Activated naive CD4-positive, alpha-beta T cell treated with Interleukin-2 at 50 U/mL for 16 hours (primary cell): ENCODE results near the gene GYS1.

Experiments used
- DNase-seq: peaks from one replicate; pipeline ENCODE4 v3.0.0-alpha.2; 2020

Gene GYS1

DNA sequence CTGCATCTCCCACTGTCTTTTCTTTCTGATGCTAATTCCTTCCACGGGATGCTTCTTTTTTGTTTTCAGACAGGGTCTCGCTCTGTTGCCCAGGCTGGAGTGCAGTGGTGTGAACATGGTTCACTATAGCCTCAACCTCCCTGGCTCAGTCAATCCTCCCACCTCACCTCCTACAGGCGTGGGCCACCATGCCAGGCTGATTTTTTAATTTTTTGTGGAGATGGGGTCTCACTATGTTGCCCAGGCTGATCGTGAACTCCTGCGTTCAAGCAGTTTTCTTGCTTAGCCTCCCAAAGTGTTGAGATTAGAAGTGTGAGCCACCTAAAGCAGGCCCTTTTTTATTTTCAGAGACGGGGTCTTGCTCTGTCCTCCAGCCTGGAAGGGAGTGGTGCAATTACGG, 4.8 kb downstream of the GYS1 start:
- no peak for DNase-seq

DNA sequence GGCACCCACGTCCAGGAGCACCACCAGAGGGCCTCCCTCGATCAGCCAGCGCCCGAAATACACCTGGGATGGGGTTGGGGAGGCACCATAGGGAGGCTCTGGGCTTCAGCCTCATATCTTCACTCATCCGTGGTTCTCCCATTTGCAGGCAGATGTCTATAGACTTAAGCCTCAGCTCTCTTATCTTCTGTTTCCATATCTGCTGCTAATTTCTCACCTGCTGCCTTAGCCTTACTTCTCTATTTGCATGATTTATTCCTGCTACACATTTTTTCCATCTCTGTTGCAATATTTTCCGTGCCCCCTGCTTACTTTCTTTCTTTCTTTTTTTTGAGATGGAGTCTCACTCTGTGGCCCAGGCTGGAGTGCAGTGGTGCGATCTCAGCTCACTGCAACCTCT, 5.8 kb downstream of the GYS1 start:
- DNase-seq, result no peak

DNA sequence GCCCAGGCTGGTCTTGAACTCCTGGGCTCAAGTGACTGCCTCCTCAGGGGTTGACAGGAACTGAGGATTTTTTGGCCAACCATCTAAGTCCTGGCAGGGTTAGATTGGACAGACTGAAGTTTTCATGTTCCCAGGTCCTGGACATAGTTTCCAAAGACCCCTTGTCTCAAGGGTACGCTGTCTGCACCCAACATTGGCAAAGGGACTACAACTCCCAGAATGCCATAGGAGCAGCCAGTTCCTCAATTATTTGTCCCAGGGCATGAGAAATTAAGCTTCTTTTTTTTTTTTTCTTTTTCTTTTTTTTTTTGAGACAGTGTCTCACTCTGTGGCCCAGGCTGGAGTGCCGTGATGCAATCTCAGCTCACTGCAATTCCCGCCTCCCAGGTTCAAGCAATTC, 6.9 kb downstream of the GYS1 start:
- no peak for DNase-seq

DNA sequence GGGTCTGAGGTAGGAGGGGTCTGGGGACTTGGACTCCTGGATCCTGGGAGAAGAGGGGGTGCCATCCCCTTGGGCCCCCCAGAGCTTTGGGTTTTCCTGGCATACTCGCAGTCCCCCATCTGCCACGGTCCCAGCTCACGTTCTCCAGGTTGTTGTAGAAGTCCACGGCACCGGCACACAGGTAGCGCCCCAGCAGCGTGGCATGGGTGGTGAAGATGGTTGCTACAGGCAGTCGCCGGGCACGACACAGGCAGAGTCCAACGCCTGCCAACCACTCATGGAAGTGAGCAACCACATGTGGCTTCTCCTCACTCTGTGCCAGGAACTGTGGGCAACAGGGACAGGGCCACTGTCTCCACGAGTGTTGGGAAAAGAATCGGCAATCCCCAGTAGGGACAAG, 7.4 kb downstream of the GYS1 start:
- DNase-seq, result no peak

DNA sequence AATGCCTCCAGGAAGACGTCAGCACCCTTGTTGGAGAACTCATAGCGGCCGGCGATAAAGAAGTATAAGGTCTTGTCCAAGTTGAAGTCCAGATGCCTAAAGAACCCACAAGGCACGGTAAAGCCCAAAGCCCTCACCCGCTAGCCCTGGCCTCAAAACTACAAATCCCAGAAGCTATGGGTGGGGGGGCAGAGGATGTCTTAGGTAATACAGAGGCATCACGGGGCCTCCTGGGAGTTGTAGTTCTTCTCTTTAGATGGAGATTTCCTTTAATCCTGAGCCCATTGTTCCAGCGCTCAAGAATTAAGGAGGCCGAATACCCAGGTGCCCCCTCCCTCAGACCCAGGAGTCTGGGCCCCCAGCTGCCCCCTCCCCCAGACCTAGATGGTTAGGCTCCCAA, 10.8 kb downstream of the GYS1 start:
- no peak for DNase-seq

DNA sequence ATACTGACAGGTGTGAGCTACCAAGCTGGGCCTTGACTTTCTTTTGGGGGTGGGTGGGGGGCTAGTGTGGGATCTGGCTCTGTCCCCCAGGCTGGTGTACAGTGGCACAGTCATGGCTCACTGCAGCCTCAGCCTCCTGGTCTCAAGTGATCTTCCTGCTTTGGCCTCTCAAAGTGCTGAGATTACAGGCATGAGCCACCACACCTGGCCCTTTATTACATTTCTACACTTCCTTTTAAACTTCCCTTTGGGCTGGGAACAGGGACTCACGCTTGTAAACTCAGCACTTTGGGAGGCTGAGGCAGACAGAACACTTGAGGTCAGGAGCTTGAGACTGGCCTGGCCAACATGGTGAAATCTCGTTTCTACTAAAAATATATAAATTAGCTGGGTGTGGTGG, 16.0 kb downstream of the GYS1 start:
- DNase-seq, result no peak

DNA sequence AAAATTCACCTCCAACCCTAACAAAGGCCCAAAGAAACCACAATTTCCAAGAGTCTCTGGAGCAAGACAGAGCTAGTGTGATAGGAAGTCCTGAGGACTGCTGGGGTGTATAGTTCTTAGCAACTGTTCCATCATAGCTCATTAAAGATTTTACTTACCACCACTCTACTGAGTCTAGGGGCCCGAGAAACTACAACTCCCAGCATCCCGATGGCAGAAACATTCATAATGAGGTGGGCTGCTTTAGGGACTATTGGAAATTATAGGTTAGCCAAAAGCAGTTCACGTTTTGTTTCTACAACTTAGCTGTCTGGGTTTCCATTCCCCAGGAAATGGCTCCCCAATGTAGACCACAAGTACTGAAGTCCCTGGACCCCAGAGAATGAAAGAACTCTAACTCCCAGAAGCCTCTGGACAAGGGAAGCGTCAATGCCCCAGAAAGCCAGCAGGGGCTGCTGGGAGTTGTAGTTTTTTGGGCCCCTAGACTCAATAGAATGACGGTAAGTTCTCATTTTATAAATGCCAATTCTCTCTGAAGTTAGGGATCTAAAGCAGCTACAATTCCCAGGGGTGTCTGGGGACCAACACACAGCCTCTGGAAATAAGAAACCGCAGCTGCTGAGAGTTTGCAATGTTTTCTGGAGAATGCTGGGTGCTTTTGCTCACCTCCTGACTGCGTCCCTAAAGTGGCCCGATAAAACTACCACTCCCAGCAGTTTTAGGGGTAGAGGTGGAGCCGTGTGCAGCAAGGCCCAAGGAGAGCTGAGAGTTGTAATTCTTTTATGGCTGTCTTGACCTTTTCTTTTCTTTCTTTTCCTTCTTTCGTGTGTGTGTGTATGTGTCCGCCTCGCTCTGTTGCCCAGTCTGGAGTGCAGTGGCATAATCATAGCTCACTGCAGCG, 16.9 kb downstream of the GYS1 start:
- DNase-seq, result peak; percentile 41

DNA sequence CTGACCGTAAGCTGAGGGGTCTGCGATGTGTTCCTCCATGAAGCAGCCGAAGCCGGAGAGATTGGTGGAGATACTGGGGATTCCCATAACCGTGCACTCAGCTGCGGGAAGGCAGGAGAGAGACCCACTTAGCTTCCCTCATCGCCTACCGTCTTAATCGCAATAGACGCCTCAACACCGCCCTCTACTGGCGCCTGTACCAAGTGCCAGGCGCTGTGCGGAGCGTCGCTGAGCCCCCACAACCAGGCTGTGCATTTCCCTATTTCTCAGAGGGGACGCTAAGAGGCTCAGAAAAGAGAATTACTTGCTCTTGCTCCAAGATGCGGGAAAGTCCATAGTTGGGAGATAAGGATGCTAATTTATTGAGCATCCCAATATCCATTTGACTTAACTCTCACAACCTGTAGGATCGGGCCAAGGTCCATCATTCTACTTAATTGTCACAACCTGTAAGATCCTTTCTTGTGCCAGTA, 22.1 kb downstream of the GYS1 start:
- peak; percentile 83 for DNase-seq

DNA sequence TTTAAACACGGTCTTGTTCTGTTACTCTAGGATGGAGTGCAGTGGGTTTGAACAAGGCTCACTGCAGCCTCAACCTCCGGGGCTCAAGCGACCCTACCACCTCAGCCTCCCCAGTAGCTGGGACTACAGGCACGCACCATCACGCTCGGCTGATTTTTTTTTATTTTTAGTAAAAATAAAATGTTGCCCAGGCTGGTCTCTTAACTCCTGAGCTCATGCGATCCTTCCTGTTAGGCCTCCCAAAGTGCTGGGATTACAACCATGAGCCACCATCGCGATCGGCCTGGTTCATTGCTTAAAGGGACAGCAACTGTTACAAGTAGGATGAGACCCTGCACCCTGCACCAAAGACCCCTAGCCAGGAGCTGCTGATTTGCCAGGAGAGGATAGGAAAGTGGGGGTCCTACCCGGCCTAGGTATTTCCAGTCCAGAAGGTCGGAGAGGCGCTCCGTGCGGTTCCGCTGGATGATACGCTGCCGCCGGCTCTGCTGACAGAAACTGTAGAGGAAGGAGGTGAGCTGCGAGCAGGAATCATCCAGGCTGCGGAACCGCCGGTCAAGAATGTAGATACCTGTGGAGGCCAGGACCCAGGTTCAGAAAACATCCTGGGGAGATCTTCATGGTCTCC, 22.9 kb downstream of the GYS1 start:
- no peak for DNase-seq

DNA sequence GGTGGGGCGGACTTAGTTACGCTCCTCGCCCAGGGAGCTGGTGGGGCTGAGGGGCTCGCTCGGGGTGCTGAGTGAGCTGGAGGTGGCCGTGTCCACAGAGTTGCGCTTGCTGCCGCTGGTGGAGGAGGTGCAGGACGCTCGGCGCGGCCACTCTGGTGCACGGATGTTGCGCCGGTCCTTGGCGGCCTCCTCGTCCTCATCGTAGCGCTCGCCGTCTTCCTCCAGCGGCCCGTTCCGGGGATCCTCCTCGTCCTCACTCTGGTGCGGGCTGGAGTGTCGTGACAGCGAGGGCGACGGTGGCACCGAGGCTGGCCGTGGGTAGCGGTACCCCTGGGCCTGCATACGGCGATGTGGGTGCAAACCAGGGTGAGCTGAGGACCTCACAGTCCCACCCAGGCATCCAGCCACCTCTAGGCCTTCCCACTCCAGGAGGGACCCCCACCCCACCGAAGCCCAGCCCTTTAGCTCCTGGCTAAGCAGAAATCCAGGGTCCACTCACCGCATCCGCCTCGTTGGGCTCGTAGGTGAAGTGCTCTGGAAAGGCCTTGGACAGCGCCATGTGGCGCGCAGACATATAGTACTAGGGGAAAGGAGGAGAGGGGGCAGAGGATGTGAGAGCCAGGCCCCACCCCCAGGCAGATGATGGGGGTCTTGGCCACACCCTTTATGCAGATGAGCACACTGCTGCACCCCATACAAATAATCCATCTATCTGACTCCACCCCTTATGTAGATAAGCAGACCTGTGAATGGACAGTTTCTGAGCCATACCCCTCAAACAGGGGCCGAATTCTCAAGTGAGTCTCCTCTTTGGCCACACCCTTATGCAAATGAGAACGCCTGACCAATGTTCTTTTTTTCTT, 23.6 kb downstream of the GYS1 start:
- DNase-seq, result no peak

DNA sequence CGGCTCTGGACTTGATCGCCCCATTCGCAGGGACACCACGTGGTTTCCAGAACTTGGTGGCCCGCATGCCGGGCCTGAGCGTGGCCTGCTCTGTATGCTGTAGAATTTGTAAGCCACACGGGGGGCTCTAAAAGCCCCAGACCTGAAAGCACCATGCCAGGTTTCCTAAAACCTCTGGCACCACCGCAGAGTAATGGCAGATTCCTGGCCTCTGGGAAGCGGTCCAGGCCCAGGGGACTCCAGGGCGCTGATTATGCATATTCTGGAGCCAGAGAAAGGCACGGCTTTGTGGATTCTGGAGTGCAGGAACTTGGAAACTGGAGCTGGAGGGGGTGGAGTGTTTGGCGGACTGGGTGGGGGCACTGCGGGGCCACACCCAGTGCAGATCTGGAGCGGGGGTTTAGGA, 24.3 kb downstream of the GYS1 start:
- no peak for DNase-seq

DNA sequence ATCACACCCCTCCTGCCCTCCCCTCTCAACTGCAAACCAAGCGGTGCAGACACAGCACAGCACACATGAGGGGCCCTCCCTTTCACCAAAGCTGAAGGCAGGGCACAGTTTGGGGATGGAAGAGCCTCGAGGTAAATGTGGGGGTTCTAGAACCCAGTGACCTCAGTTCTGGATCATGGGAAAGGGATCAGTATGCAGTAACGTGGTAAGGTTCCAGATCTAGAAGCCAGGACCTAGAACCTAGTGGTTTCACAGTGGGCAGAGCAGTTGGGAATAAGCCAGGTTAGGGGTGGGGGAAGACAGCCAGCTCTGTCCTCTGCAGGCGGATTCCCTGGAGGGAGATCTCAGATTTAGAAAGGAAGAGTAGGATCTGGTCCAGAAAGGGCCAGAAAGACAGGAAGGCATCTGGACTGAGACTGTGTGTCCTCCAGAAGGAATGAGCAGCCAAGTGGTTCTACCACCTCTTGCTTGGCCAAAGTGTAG, 24.9 kb downstream of the GYS1 start:
- no peak for DNase-seq

DNA sequence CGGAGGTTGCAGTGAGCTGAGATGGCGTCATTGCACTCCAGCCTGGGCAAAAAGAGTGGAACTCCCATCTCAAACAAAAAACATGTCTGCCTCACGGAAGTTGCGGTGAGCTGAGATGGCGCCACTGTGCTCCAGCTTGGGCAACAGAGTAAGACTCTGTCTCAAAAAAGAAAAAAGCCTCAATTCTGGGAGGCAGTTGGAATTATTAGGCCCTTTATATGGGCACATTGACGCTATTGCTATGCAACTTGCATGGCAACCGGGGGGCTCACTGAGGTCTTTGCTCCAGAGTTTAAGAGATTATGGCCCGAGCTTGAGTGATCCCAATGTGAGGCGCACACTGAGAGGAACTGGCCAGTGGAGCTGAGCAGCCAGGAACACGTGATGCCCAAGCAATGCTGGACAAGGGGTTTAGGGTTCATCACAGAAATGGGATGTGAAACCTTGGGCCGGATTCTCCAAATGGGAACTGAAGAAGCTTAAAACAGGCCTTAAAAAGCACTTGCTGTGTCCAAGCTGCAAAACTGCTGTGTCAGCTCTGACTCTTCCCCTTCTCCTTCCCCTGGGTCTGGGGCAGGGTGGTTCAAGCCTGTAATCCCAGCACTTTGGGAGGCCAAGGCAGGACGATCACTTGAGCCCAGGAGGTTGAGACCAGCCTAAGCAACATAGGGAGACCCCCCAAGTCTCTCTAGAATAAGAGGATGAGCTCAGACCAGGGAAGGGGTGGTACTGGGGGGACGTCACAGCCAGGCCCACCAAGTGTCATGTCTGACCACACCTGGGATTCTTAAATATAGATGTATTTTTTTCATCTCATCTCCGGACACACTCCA, 25.5 kb downstream of the GYS1 start:
- DNase-seq, result no peak

DNA sequence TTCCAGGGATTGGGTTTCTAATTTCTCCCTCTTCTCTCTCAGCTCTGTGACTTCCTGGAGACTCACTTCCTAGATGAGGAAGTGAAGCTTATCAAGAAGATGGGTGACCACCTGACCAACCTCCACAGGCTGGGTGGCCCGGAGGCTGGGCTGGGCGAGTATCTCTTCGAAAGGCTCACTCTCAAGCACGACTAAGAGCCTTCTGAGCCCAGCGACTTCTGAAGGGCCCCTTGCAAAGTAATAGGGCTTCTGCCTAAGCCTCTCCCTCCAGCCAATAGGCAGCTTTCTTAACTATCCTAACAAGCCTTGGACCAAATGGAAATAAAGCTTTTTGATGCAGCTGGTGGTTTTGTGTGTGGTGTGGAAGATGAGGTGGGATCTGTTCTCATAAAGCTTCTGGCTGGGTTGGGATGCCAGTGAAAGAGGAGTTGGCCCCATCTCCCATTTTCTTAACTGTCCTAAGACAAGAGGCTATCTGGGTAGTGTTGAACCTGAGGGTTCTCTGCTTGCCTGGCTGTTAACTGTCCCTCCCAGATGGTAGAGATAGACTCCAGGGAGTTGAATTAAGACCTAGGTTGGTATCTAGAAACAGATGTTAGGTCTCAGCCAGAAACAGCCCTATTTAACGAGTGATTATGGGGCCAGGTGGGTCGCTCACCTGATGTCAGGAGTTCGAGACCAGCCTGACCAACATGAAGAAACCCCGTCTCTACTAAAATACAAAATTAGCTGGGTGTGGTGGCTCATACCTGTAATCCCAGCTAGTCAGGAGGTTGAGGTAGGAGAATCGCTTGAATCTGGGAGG, 26.4 kb downstream of the GYS1 start:
- no peak for DNase-seq

DNA sequence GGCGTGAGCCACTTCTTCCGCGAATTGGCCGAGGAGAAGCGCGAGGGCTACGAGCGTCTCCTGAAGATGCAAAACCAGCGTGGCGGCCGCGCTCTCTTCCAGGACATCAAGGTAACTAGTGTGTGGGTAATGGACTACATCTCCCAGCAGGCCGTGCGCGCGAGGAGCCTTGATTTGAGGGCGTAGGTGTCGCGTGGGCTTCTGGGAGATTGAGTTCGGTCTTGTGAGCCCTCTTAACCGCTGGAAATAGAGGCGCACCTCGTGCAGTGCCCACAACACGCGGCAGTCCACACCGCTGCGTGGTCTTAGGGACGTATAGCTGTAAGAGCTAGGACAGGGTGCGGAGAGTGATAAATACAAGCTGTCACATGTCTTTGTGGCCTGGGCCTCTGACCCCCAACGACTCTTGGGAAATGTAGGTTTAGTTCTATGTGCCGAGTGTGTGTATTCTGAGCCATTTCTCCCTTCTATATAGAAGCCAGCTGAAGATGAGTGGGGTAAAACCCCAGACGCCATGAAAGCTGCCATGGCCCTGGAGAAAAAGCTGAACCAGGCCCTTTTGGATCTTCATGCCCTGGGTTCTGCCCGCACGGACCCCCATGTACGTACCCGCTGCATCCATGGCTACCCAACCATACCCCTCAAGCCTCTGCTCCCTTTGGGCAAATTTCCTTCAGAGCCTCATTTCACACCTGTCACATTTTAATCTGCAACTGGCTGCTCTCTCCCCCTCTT, 27.1 kb downstream of the GYS1 start:
- peak; percentile 91 for DNase-seq

DNA sequence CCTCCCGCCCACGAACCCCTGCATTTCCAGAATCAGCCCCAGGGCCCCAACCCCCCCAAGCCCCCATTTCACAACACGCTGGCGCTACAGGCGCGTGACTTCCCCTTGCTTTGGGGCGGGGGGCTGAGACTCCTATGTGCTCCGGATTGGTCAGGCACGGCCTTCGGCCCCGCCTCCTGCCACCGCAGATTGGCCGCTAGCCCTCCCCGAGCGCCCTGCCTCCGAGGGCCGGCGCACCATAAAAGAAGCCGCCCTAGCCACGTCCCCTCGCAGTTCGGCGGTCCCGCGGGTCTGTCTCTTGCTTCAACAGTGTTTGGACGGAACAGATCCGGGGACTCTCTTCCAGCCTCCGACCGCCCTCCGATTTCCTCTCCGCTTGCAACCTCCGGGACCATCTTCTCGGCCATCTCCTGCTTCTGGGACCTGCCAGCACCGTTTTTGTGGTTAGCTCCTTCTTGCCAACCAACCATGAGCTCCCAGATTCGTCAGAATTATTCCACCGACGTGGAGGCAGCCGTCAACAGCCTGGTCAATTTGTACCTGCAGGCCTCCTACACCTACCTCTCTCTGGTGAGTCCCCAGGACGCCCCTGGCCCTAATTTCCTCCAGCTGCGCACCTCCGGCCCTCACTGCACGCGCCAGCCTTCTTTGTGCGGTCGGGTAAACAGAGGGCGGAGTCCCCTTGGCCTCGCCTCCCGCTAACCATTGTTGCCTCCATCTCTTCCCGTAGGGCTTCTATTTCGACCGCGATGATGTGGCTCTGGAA, 27.9 kb downstream of the GYS1 start, which contains the start of gene FTL:
Gene FTL (plus strand): TSS at position 270 of the 766 bp plus-strand sequence. CDS start 199 bp downstream, at position 469.
- DNase-seq, result peak; percentile 92

DNA sequence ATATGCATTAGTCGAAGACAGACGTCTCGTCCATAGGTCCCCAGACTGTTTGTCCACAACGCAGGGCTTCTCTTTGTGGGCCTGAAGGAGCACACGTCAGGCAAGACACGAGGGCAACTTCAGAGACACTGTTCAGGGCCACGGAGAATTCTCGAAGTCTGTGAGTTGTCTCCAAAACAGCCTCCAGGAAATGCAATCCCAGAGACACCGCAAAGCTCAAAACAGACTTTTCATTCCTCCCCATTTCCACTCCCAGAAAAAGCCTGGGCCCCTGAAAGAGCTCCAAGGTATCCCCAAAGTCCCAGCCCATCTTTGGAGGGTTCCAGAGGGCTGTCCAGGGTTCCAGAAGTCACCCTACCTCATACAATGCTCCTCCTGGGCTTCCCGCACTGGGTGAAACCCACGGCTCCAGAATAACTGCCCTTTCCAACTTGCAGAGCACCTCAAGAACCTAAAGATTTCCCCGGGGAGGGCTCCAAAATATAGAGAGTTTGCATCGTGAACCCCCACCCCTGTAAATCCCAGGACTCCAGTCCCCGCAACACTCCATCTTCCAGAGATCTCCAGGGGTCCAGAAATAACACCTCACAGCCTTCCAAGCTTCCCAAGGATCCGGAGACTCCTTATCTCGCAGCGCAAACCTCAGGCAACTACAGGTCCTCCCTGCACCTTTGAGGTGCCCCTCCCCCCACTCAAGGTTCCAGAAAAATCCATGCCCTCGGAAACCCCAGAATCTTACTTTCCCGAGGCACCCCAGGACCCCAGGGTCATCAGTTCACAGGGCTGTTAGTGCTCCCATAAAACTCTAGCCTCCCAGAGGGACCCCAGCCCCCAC, 28.7 kb downstream of the GYS1 start:
- DNase-seq, result no peak

DNA sequence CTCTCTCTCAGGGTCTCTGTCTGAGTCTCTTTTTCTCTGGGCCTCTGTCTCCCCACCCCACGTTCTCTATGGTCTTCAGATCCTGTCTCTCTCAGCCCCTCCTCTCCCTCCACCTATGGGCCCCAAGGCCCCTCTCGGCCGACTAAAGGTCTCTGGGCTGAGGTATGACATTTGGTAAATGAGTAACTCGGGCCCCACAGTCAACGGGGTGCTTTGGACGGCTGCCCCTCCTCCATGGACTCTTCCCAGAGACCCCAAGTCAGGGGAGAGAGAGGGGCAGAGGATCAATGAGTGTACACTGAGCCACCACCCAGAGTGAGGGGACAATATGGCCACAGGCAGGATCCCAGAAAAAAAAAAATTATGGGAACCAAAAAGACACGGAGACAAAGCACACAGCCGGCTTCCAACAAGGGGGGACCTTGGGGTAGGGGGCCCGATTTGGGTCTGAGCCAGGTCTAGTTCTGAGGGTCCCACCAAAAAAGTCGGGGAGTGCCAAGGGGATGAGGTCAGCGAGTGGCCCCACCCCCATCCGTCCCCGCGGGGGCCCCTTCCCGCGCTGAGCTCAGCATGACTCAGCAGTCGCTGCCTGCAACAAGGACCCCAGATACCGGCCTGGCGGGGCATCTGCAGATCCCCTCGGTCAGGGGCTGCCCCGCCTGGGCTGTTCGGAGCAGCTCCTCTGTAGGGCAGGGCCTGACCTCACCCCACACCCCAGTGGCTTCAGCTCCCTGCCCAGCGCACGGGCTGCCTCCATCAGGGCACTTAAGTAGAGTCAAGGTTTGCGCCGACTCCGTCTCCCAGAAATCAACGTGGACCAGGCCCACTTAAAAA, 29.5 kb downstream of the GYS1 start:
- peak; percentile 67 for DNase-seq
